Tibial nerve (tissue), 4 donors: ENCODE measurements around the gene SGTB. TPM values are rescaled to one million over a fixed set of nuclear protein-coding genes. Genes with fewer than 3 reads are reported as not detected.
A peak's percentile ranks its signal among the peaks of the same experiment; 100 is the strongest.

ENCODE experiments used
- DNase-seq, 2 donors: peaks; one replicate each; pipeline ENCODE4 v3.0.0-alpha.2; 2019; ENCODE audit warnings: low spot score in 2 of 2
- H3K27ac ChIP-seq, 4 donors: fragments of 200-600 bp; sonication (generic) in 3 of 4; one replicate each; pipeline ENCODE4 v1.5.1; 2017 to 2019; ENCODE audit warnings: mild to moderate bottlenecking in 1 of 4
- H3K27me3 ChIP-seq, 2 donors: fragments of 200-600 bp; sonication (generic) in 1 of 2; one replicate each; pipeline versions ENCODE4 v1.5.1 to v1.6.0; 2017 to 2019
- H3K36me3 ChIP-seq, 3 donors: fragments of 200-600 bp; sonication (generic); one replicate each; pipeline ENCODE4 v1.5.1; 2018 to 2019
- H3K4me1 ChIP-seq, 4 donors: fragments of 200-600 bp; sonication (generic) in 3 of 4; one replicate each; pipeline ENCODE4 v1.5.1; 2017 to 2019
- H3K4me3 ChIP-seq, 4 donors: fragments of 200-600 bp; sonication (generic) in 3 of 4; one replicate each; pipeline ENCODE4 v1.5.1; 2017 to 2019; ENCODE audit warnings: mild to moderate bottlenecking in 1 of 4, moderate library complexity in 1 of 4
- H3K9me3 ChIP-seq, 4 donors: fragments of 200-600 bp; sonication (generic) in 3 of 4; one replicate each; pipeline ENCODE4 v1.5.1; 2017 to 2019
- EP300 ChIP-seq, 2 donors: sonication (generic); formaldehyde crosslinking; IDR thresholded peaks; one replicate each; pipeline ENCODE4 v1.6.1; 2017; ENCODE audit warnings: antibody characterized with exemption in 2 of 2, mild to moderate bottlenecking in 1 of 2
- POLR2A ChIP-seq, 2 donors: fragments of 450-650 bp; IDR thresholded peaks; one replicate each; pipeline ENCODE4 v1.6.1; 2017; ENCODE audit warnings: antibody characterized with exemption in 2 of 2, mild to moderate bottlenecking in 2 of 2, moderate library complexity in 2 of 2
- WGBS, 2 donors: methylation state at CpG; one replicate each; pipeline ENCODE4 v1.1.5; 2018; 5-methylcytosine and 5-hydroxymethylcytosine counted together
- total RNA-seq, 4 donors: library from RNA; depleted of rRNA; stranded (reverse); fragments of >200 nt; gene quantifications; one replicate each; pipeline ENCODE4 v1.1.0, GENCODE V29; 2016
- TF ChIP-seq, protein P1 (sequence below), 5 experiments: fragments of 200-600 bp in 3 of 5; fragments of 450-650 bp in 2 of 5; sonication (generic) in 3 of 5; IDR thresholded peaks; one replicate each; pipeline ENCODE4 v1.5.1; 2016 to 2019; ENCODE audit warnings: antibody characterized with exemption in 5 of 5, mild to moderate bottlenecking in 3 of 5, moderate library complexity in 2 of 5

The SGTB gene
- total RNA-seq, 4 donors from 2014 or later, result 10.8 to 13.0 (median 11.2) TPM

- Histone ChIP-seq H3K9me3 (no peaks in the 10 kb centered on the region), H3K27ac (no peak overlapping the region), H3K36me3 (peaks cover 0 to 61% (median 7%) of the 10 kb centered on the region in 3 donors), H3K4me1 (no peaks in the 10 kb centered on the region), H3K4me3 (no peak overlapping the region), H3K27me3 (no peaks in the 10 kb centered on the region)
- TF ChIP-seq, protein P1, sequence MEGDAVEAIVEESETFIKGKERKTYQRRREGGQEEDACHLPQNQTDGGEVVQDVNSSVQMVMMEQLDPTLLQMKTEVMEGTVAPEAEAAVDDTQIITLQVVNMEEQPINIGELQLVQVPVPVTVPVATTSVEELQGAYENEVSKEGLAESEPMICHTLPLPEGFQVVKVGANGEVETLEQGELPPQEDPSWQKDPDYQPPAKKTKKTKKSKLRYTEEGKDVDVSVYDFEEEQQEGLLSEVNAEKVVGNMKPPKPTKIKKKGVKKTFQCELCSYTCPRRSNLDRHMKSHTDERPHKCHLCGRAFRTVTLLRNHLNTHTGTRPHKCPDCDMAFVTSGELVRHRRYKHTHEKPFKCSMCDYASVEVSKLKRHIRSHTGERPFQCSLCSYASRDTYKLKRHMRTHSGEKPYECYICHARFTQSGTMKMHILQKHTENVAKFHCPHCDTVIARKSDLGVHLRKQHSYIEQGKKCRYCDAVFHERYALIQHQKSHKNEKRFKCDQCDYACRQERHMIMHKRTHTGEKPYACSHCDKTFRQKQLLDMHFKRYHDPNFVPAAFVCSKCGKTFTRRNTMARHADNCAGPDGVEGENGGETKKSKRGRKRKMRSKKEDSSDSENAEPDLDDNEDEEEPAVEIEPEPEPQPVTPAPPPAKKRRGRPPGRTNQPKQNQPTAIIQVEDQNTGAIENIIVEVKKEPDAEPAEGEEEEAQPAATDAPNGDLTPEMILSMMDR (IDR thresholded peaks at IDR 0.05), result no peak
- TF ChIP-seq EP300 (IDR thresholded peaks at IDR 0.05) (no peak), POLR2A (IDR thresholded peaks at IDR 0.05) (no peak)
- no peak for DNase-seq
Observed at GRCh38 chr5:65674749-65675148, 47.2 kb downstream of the SGTB start.

DNA sequence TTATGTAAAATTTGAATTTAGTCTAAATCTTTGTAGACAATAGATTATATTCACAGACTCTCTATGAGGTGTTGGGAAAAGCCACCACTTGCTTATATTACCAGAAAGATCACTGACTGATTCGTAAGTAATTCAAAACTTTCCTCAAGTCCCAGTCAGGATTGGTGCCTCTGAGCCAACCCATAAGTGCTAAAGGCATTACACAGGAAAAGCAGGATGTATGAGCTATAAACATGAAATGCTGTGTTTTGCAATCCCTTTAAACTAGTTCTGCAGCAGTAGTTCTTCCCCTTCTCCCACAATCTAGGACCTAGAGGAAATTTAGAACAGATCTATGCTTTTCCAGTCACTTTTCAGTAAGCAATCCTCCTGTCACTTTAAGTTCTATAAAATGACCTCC, 49.1 kb downstream of the SGTB start:
- H3K27ac ChIP-seq, result no peak overlapping the region
- no peak for DNase-seq
- WGBS, 2 donors, result 70 to 81% methylated on average over 1 of the region's 1 CpG
- H3K4me3 ChIP-seq, result no peak overlapping the region
- H3K4me1 ChIP-seq, result no peaks in the 10 kb centered on the region
- H3K27me3 ChIP-seq, result no peaks in the 10 kb centered on the region
- peaks cover 0 to 60% (median 0%) of the 10 kb centered on the region in 3 donors for H3K36me3 ChIP-seq
- TF ChIP-seq EP300 (IDR thresholded peaks at IDR 0.05) (no peak), POLR2A (IDR thresholded peaks at IDR 0.05) (no peak)
- TF ChIP-seq, protein P1 (IDR thresholded peaks at IDR 0.05), result no peak
- H3K9me3 ChIP-seq, result no peaks in the 10 kb centered on the region

DNA sequence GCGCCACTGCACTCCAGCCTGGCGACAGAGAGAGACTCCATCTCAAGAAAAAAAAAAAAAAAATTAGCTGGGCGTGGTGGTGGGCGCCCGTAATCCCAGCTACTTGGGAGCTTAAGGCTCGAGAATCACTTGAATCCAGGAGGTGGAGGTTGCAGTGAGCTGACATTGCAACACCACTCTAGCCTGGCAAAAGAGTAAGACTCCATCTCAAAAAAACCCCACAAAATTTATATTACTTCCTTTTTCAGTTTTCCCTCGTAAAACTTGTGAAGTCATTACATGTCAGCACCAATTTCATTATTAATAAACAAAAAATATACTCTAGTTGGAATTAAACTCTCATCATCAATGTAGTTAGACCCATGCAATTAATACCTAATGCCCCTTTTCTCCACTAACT, 53.2 kb downstream of the SGTB start:
- no peak for DNase-seq
- Histone ChIP-seq H3K27ac (no peak overlapping the region), H3K36me3 (peaks cover 0 to 78% (median 0%) of the 10 kb centered on the region in 3 donors), H3K9me3 (no peaks in the 10 kb centered on the region), H3K4me1 (no peaks in the 10 kb centered on the region), H3K4me3 (no peak overlapping the region), H3K27me3 (no peaks in the 10 kb centered on the region)
- TF ChIP-seq, protein P1 (IDR thresholded peaks at IDR 0.05), result no peak
- TF ChIP-seq POLR2A (IDR thresholded peaks at IDR 0.05), result no peak
- TF ChIP-seq EP300 (IDR thresholded peaks at IDR 0.05), result no peak
- 82 to 87% methylated on average over 7 of the region's 7 CpGs for WGBS, 2 donors

- peaks cover 0 to 76% (median 0%) of the 10 kb centered on the region in 3 donors for H3K36me3 ChIP-seq
- no peak for DNase-seq
- H3K27ac ChIP-seq, result no peak overlapping the region
- H3K9me3 ChIP-seq, result no peaks in the 10 kb centered on the region
- TF ChIP-seq, protein P1 (IDR thresholded peaks at IDR 0.05), result peak in 3 of 5 experiments; percentile 12 to 24 (median 13)
- TF ChIP-seq EP300 (IDR thresholded peaks at IDR 0.05), result no peak
- no peaks in the 10 kb centered on the region for H3K27me3 ChIP-seq
- WGBS, 2 donors, result 78 to 83% methylated on average over 1 of the region's 1 CpG
- no peak overlapping the region for H3K4me3 ChIP-seq
- no peaks in the 10 kb centered on the region for H3K4me1 ChIP-seq
Observed at GRCh38 chr5:65663804-65664521, 57.9 kb downstream of the SGTB start.

DNA sequence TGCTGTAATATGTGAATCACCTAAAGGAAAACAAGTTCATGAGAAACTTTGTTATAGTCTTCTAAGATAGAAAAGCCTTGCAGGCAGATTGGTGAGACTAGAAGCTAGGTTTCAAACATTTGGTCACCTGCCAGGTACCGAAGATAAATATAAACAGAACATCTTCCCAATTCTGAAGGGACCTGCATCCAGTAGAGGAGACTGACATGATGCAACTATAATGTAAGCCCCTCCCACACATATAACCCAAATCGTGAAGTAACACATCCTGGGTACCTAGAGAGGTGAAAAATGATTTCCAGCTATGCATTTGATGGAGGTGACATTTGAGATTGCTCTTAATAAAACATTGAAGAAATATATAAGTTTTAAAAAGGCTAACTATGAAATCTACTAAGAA, 67.2 kb downstream of the SGTB start:
- no peaks in the 10 kb centered on the region for H3K27me3 ChIP-seq
- no peaks in the 10 kb centered on the region for H3K9me3 ChIP-seq
- WGBS, 2 donors, result 82 to 87% methylated on average over 2 of the region's 2 CpGs
- peaks cover 0 to 27% (median 4%) of the 10 kb centered on the region in 3 donors for H3K36me3 ChIP-seq
- H3K4me1 ChIP-seq, result no peaks in the 10 kb centered on the region
- no peak for DNase-seq
- no peak overlapping the region for H3K27ac ChIP-seq
- TF ChIP-seq POLR2A (IDR thresholded peaks at IDR 0.05) (no peak), EP300 (IDR thresholded peaks at IDR 0.05) (no peak)
- TF ChIP-seq, protein P1 (IDR thresholded peaks at IDR 0.05), result no peak
- no peak overlapping the region for H3K4me3 ChIP-seq
